PC-9 (cell line): ENCODE results near the gene ACY1. TPM values are rescaled to one million over a fixed set of nuclear protein-coding genes. Genes with fewer than 3 reads are reported as not detected.

ENCODE experiments used
- BruUV-seq: library from RNA; stranded (reverse); fragments of 400-500 nt; replicated peaks from 2 replicates; lab custom pipeline; 2021; lab: Mats Ljungman, UMichigan
- CTCF ChIA-PET: fragments of 300-600 bp; sonication (Branson Sonifier 250); formaldehyde crosslinking; loops from one replicate; lab custom pipeline; 2022; ENCODE audit warnings: antibody characterized with exemption; lab: Charles Lee
- POLR2A ChIA-PET: fragments of 300-600 bp; sonication (Branson Sonifier 250); formaldehyde crosslinking; loops from one replicate; lab custom pipeline; 2022; ENCODE audit warnings: antibody characterized with exemption; ENCODE audit not compliant: unreplicated experiment; lab: Charles Lee
- DNase-seq, 2 experiments: peaks; one replicate each; pipeline versions ENCODE4 v3.0.0 to v3.0.0-alpha.2; 2015 to 2022; ENCODE audit warnings: mixed read lengths in 1 of 2
- H2AFZ ChIP-seq: fragments of 200-600 bp; sonication (generic); 2 replicates; pipeline ENCODE4 v1.8.1; 2017; ENCODE audit warnings: antibody characterized with exemption
- H3F3A ChIP-seq: fragments of 200-600 bp; sonication (generic); 2 replicates; pipeline ENCODE4 v1.8.1; 2017; ENCODE audit warnings: antibody characterized with exemption, mild to moderate bottlenecking, low read depth; ENCODE audit not compliant: insufficient read depth
- H3K27ac ChIP-seq: fragments of 200-600 bp; sonication (generic); 2 replicates; pipeline ENCODE4 v1.6.1; 2016; ENCODE audit warnings: mixed run types
- H3K27me3 ChIP-seq: fragments of 200-600 bp; sonication (generic); 2 replicates; pipeline ENCODE4 v1.6.1; 2016; ENCODE audit warnings: low read depth, mixed run types; ENCODE audit not compliant: insufficient read depth
- H3K36me3 ChIP-seq: fragments of 200-600 bp; sonication (generic); 2 replicates; pipeline ENCODE4 v1.6.1; 2016; ENCODE audit warnings: low read depth, mixed run types
- H3K4me1 ChIP-seq: fragments of 200-600 bp; sonication (generic); replicated peaks from 2 replicates; pipeline ENCODE4 v1.6.1; 2016; ENCODE audit warnings: mixed run types; ENCODE audit not compliant: insufficient read depth
- H3K4me2 ChIP-seq: fragments of 200-600 bp; sonication (generic); 2 replicates; pipeline ENCODE4 v1.6.1; 2017; ENCODE audit warnings: mixed run types
- H3K4me3 ChIP-seq: fragments of 200-600 bp; sonication (generic); 2 replicates; pipeline ENCODE4 v1.6.1; 2016; ENCODE audit warnings: mixed run types
- H3K79me2 ChIP-seq: fragments of 200-600 bp; sonication (generic); 2 replicates; pipeline ENCODE4 v1.6.1; 2017; ENCODE audit warnings: low read depth, mixed run types
- H3K9me2 ChIP-seq: fragments of 200-600 bp; sonication (generic); 2 replicates; pipeline ENCODE4 v1.8.1; 2017; ENCODE audit warnings: mild to moderate bottlenecking; ENCODE audit not compliant: insufficient read depth
- H3K9me3 ChIP-seq: fragments of 200-600 bp; sonication (generic); 2 replicates; pipeline ENCODE4 v1.8.1; 2016; ENCODE audit warnings: low read depth; ENCODE audit not compliant: insufficient read depth
- H4K20me1 ChIP-seq: fragments of 200-600 bp; sonication (generic); 2 replicates; pipeline ENCODE4 v1.8.1; 2017; ENCODE audit not compliant: insufficient read depth
- CTCF ChIP-seq: fragments of 200-600 bp; sonication (generic); conservative IDR thresholded peaks from 2 replicates; pipeline ENCODE4 v1.6.1; 2017; ENCODE audit warnings: mixed run types, antibody characterized with exemption, mild to moderate bottlenecking, moderate library complexity
- EZH2 ChIP-seq: fragments of 200-600 bp; sonication (generic); IDR thresholded peaks from 2 replicates; pipeline ENCODE4 v1.8.0; 2017; ENCODE audit warnings: antibody characterized with exemption, low read depth
- intact Hi-C: fragments of 100-400 bp; cut with micrococcal nuclease; formaldehyde crosslinking; loops from one replicate; pipeline ENCODE4 v1.10.0; 2022; ENCODE audit not compliant: unreplicated experiment
- total RNA-seq: library from RNA; stranded (reverse); gene quantifications from 2 replicates; pipeline ENCODE4 v1.2.3, GENCODE V29; 2021

Gene ACY1
- total RNA-seq, 1 experiment from 2014 or later = 52.2 TPM

- H3K27me3 ChIP-seq = no peaks in the 10 kb centered on the region
- H3K4me1 ChIP-seq = peaks cover 8% of the 10 kb centered on the region
- POLR2A ChIA-PET = no interaction called here
- no peak overlapping the region for H2AFZ ChIP-seq
- H3K79me2 ChIP-seq = no peaks in the 10 kb centered on the region
- H3K4me3 ChIP-seq = no peak overlapping the region
- no peak overlapping the region for H3K4me2 ChIP-seq
- H3K9me2 ChIP-seq = no peaks in the 10 kb centered on the region
- intact Hi-C loops = loop anchor here (5.0 kb wide), 1 partner anchor 275 kb away; the partner anchor contains the start of gene WDR82
- DNase-seq = no peak
- CTCF ChIA-PET = interaction anchor here (0.9 kb wide), 1 partner anchor 53 kb away, joined by 3 read pairs; the partner anchor contains the start of gene DUSP7
- H3K36me3 ChIP-seq = no peaks in the 10 kb centered on the region
- no TSS peak for BruUV-seq
- no peaks in the 10 kb centered on the region for H4K20me1 ChIP-seq
- peaks cover 11% of the 10 kb centered on the region; the same call in 1 of the 2 replicates for H3F3A ChIP-seq
- no peaks in the 10 kb centered on the region for H3K9me3 ChIP-seq
- TF ChIP-seq EZH2 = no peak
- no peak for TF ChIP-seq CTCF
- no peak overlapping the region for H3K27ac ChIP-seq
Observed at GRCh38 chr3:52002748-52003147, 19.4 kb downstream of the ACY1 start.

- Histone ChIP-seq H3K9me3 (no peaks in the 10 kb centered on the region), H3K36me3 (no peaks in the 10 kb centered on the region), H3K27ac (no peak overlapping the region), H3K79me2 (no peaks in the 10 kb centered on the region), H3K9me2 (no peaks in the 10 kb centered on the region), H3K4me2 (no peak overlapping the region), H3K4me1 (0 out of 2 replicates have a peak, but pooled peaks cover 4% of the 10 kb centered on the region), H3K4me3 (no peak overlapping the region), H4K20me1 (no peaks in the 10 kb centered on the region), H2AFZ (no peak overlapping the region), H3K27me3 (no peaks in the 10 kb centered on the region), H3F3A (no peaks in the 10 kb centered on the region)
- POLR2A ChIA-PET = no interaction called here
- TF ChIP-seq CTCF (no peak; the same call in 1 of the 2 replicates), EZH2 (no peak)
- no TSS peak for BruUV-seq
- intact Hi-C loops = loop anchor here (2.0 to 5.0 kb wide), 2 partner anchors 49 to 273 kb away; partner anchors contain the start of gene WDR82
- no peak for DNase-seq
- CTCF ChIA-PET = interaction anchor here (0.6 to 1.4 kb wide), 3 partner anchors 10 to 335 kb away, joined by 3 to 5 read pairs (median 5); no protein-coding TSS in a partner anchor
Observed at GRCh38 chr3:52004163-52004787, 20.9 kb downstream of the ACY1 start.

DNA sequence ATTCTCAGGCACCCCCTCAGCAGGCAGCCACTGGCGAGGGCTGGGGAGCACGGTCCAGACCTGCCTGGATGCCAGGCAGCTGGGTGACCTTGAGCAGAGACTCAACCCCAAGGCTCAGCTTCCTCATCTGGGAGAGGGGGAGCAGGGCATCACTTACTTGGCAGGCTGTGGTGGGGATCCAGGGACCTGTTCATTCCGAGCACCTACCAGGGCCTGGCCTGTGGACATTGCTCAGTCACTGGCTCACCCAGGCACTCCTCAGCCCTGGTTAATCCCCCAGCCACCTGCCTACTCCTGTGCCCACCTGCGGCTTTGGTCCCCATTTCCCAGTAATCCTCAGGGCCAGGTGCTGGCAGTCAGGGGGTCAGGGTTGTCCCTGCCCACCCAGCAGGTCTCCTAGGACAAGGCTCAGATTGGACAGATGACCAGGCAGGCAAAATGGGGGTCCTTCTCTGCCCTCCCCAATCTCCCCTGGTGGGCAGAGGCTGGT, 21.6 kb downstream of the ACY1 start:
- no peaks in the 10 kb centered on the region for H3F3A ChIP-seq
- H3K27me3 ChIP-seq = no peaks in the 10 kb centered on the region
- TF ChIP-seq CTCF = no peak
- no peak for TF ChIP-seq EZH2
- H2AFZ ChIP-seq = no peak overlapping the region
- CTCF ChIA-PET = interaction anchor here (0.6 to 1.4 kb wide), 2 partner anchors 118 to 334 kb away, joined by 5 read pairs; no protein-coding TSS in a partner anchor
- POLR2A ChIA-PET = no interaction called here
- no peak overlapping the region for H3K27ac ChIP-seq
- no peak overlapping the region for H3K4me3 ChIP-seq
- DNase-seq = no peak
- no peaks in the 10 kb centered on the region for H3K79me2 ChIP-seq
- 0 out of 2 replicates have a peak, but pooled peaks cover 4% of the 10 kb centered on the region for H3K4me1 ChIP-seq
- H3K36me3 ChIP-seq = no peaks in the 10 kb centered on the region
- intact Hi-C loops = loop anchor here (2.0 to 5.0 kb wide), 2 partner anchors 48 to 272 kb away; partner anchors contain the start of gene WDR82
- no peaks in the 10 kb centered on the region for H3K9me3 ChIP-seq
- no peak overlapping the region for H3K4me2 ChIP-seq
- no peaks in the 10 kb centered on the region for H4K20me1 ChIP-seq
- no TSS peak for BruUV-seq
- H3K9me2 ChIP-seq = no peaks in the 10 kb centered on the region
